GM12878 (cell line): Measurements from ENCODE around the gene GLUL. TPM values are rescaled to one million over a fixed set of nuclear protein-coding genes. Genes with fewer than 3 reads are reported as not detected.

Experiments
- ATAC-seq: fragments of 200-7000 bp; cut with Tn5 transposase; 3 replicates; pipeline ENCODE4 v1.9.1; 2020; ENCODE audit warnings: mild to moderate bottlenecking, moderate library complexity
- BruUV-seq: library from RNA; stranded (reverse); fragments of 400-500 nt; replicated peaks from 2 replicates; lab custom pipeline; 2021; lab: Mats Ljungman, UMichigan
- CTCF ChIA-PET: fragments of 300-600 bp; sonication (Branson Sonifier 250); formaldehyde crosslinking; extraction: SDS; loops from one replicate; lab custom pipeline; 2021; ENCODE audit warnings: inconsistent platforms; lab: Yijun Ruan, JAX
- POLR2A ChIA-PET: fragments of 350-600 bp; formaldehyde crosslinking; extraction: SDS; loops from one replicate; lab custom pipeline; 2021; ENCODE audit warnings: inconsistent platforms; lab: Charles Lee
- RAD21 ChIA-PET: fragments of 300-600 bp; sonication (Branson Sonifier 250); formaldehyde crosslinking; loops from one replicate; lab custom pipeline; 2023; ENCODE audit warnings: antibody characterized with exemption; ENCODE audit not compliant: unreplicated experiment; lab: Charles Lee
- SMC1A ChIA-PET: fragments of 300-600 bp; sonication (Branson Sonifier 250); formaldehyde crosslinking; loops from one replicate; lab custom pipeline; 2023; ENCODE audit not compliant: unreplicated experiment, uncharacterized antibody; lab: Charles Lee
- DNase-seq: peaks from one replicate; pipeline ENCODE4 v3.0.0-alpha.2; 2011; ENCODE audit warnings: low read depth, low spot score
- FAIRE-seq: peaks from 3 replicates; lab custom pipeline; 2011; peaks lifted over from hg19 to GRCh38; lab: Jason Lieb, UNC
- H2AFZ ChIP-seq: 2 replicates; pipeline ENCODE4 v1.6.0; 2011; ENCODE audit warnings: low read depth, low read length, control low read depth; ENCODE audit not compliant: control insufficient read depth
- H3K27ac ChIP-seq: 2 replicates; pipeline ENCODE4 v1.5.1; 2011; ENCODE audit warnings: control low read depth; ENCODE audit not compliant: control insufficient read depth, insufficient read depth
- H3K27me3 ChIP-seq, 2 experiments: replicated peaks in 1 of 2; 2 replicates each; pipeline versions ENCODE4 v1.6.0 to v1.6.1; 2011; ENCODE audit warnings: low read length in 1 of 2; ENCODE audit not compliant: control insufficient read depth in 2 of 2, insufficient read depth in 2 of 2
- H3K36me3 ChIP-seq, 2 experiments: 2 replicates each; pipeline ENCODE4 v1.5.1; 2011; ENCODE audit warnings: low read length in 1 of 2; ENCODE audit not compliant: control insufficient read depth in 2 of 2, insufficient read depth in 2 of 2
- H3K4me1 ChIP-seq: 2 replicates; pipeline ENCODE4 v1.6.1; 2011; ENCODE audit warnings: mild to moderate bottlenecking, low read length, moderate library complexity, mixed read lengths; ENCODE audit not compliant: control insufficient read depth, insufficient read depth
- H3K4me2 ChIP-seq: 2 replicates; pipeline ENCODE4 v1.6.0; 2011; ENCODE audit warnings: control low read depth; ENCODE audit not compliant: control insufficient read depth, insufficient read depth
- H3K4me3 ChIP-seq: fragments of 200-600 bp; sonication (generic); 2 replicates; pipeline ENCODE4 v1.5.1; 2016
- H3K79me2 ChIP-seq: 2 replicates; pipeline ENCODE4 v1.6.0; 2011; ENCODE audit warnings: low read length; ENCODE audit not compliant: control insufficient read depth, insufficient read depth
- H3K9ac ChIP-seq: 2 replicates; pipeline ENCODE4 v1.8.0; 2011; ENCODE audit warnings: low read length, control low read depth, mixed read lengths; ENCODE audit not compliant: control insufficient read depth, insufficient read depth
- H3K9me3 ChIP-seq: replicated peaks from 3 replicates; pipeline ENCODE4 v1.5.1; 2011; ENCODE audit warnings: mild to moderate bottlenecking, low read length; ENCODE audit not compliant: control insufficient read depth, insufficient read depth
- H4K20me1 ChIP-seq: 2 replicates; pipeline ENCODE4 v1.6.0; 2011; ENCODE audit not compliant: control insufficient read depth, insufficient read depth
- ATF7 ChIP-seq: fragments of 450-650 bp; IDR thresholded peaks from 2 replicates; pipeline ENCODE4 v1.6.1; 2016; ENCODE audit warnings: low read depth, mild to moderate bottlenecking
- BMI1 ChIP-seq: fragments of 450-650 bp; IDR thresholded peaks from 2 replicates; pipeline ENCODE4 v1.6.1; 2016; ENCODE audit warnings: mild to moderate bottlenecking, moderate library complexity, borderline replicate concordance
- CBFB ChIP-seq: IDR thresholded peaks from 2 replicates; pipeline ENCODE4 v1.6.1; 2016; ENCODE audit warnings: antibody characterized with exemption, low read depth
- CBX5 ChIP-seq: sonication (generic); IDR thresholded peaks from 2 replicates; pipeline ENCODE4 v1.6.1; 2016; ENCODE audit warnings: low read depth, moderate library complexity, mild to moderate bottlenecking, inconsistent platforms
- CREM ChIP-seq: IDR thresholded peaks from 2 replicates; pipeline ENCODE4 v1.6.1; 2014; ENCODE audit warnings: antibody characterized with exemption, low read depth
- DPF2 ChIP-seq: fragments of 450-650 bp; IDR thresholded peaks from 2 replicates; pipeline ENCODE4 v1.6.1; 2017; ENCODE audit warnings: mild to moderate bottlenecking
- EED ChIP-seq: sonication (generic); IDR thresholded peaks from 2 replicates; pipeline ENCODE4 v1.6.1; 2016; ENCODE audit warnings: antibody characterized with exemption, low read depth
- EP300 ChIP-seq, 2 experiments: fragments of 150-350 bp in 1 of 2; IDR thresholded peaks; 2 replicates each; pipeline ENCODE4 v1.6.1; 2011 to 2012; ENCODE audit warnings: low read depth in 2 of 2, low read length in 2 of 2, borderline replicate concordance in 1 of 2, improper control_type of control experiment in 1 of 2, inconsistent platforms in 1 of 2; ENCODE audit not compliant: control insufficient read depth in 1 of 2
- GABPA ChIP-seq: IDR thresholded peaks from 2 replicates; pipeline ENCODE4 v1.6.1; 2014; ENCODE audit warnings: antibody characterized with exemption, low read depth, mild to moderate bottlenecking, inconsistent platforms
- HDAC6 ChIP-seq: fragments of 200-600 bp; sonication (generic); IDR thresholded peaks from one replicate; pipeline ENCODE4 v1.8.0; 2017; ENCODE audit warnings: antibody characterized with exemption; ENCODE audit not compliant: unreplicated experiment
- HDGF ChIP-seq: fragments of 450-650 bp; IDR thresholded peaks from 2 replicates; pipeline ENCODE4 v1.6.1; 2016; ENCODE audit warnings: antibody characterized with exemption
- JUNB ChIP-seq: IDR thresholded peaks from 2 replicates; pipeline ENCODE4 v1.6.1; 2016; ENCODE audit warnings: antibody characterized with exemption, mild to moderate bottlenecking
- MEF2A ChIP-seq: IDR thresholded peaks from 2 replicates; pipeline ENCODE4 v1.6.1; 2011; ENCODE audit warnings: low read depth, mild to moderate bottlenecking, low read length, moderate library complexity; ENCODE audit not compliant: insufficient read depth
- MTA2 ChIP-seq: fragments of 450-650 bp; IDR thresholded peaks from 2 replicates; pipeline ENCODE4 v1.6.1; 2016; ENCODE audit warnings: low read depth, mild to moderate bottlenecking, moderate library complexity
- NR2F1 ChIP-seq: fragments of 450-650 bp; conservative IDR thresholded peaks from 2 replicates; pipeline ENCODE4 v1.6.1; 2017; ENCODE audit warnings: mild to moderate bottlenecking
- PAX5 ChIP-seq: IDR thresholded peaks from 2 replicates; pipeline ENCODE4 v1.6.1; 2011; ENCODE audit warnings: low read depth, low read length, borderline replicate concordance
- POLR2AphosphoS2 ChIP-seq: IDR thresholded peaks from 2 replicates; pipeline ENCODE4 v1.6.1; 2011; ENCODE audit warnings: low read depth, mild to moderate bottlenecking, low read length, improper control_type of control experiment, moderate library complexity
- RCOR1 ChIP-seq: conservative IDR thresholded peaks from 2 replicates; pipeline ENCODE4 v1.6.1; 2012; ENCODE audit warnings: low read depth, low read length, improper control_type of control experiment
- RELA ChIP-seq: fragments of 450-650 bp; IDR thresholded peaks from 2 replicates; pipeline ENCODE4 v1.8.0; 2014; ENCODE audit warnings: borderline replicate concordance; ENCODE audit not compliant: partially characterized antibody
- STAT3 ChIP-seq: IDR thresholded peaks from 2 replicates; pipeline ENCODE4 v1.6.1; 2011; ENCODE audit warnings: low read depth, low read length, improper control_type of control experiment
- WGBS: methylation state at CpG from one replicate; pipeline ENCODE4 v1.1.6; 2016; ENCODE audit warnings: low lambda C conversion rate; ENCODE audit not compliant: insufficient replicate concordance, insufficient coverage; ENCODE audit errors: missing lambda C conversion rate; 5-methylcytosine and 5-hydroxymethylcytosine counted together
- in situ Hi-C: fragments of 300-500 bp; cut with MboI; formaldehyde crosslinking; loops from 9 replicates; pipeline ENCODE4 v1.14.3; 2018; ENCODE audit warnings: mixed read lengths
- intact Hi-C: fragments of 100-400 bp; cut with micrococcal nuclease; formaldehyde crosslinking; loops from one replicate; pipeline ENCODE4 v1.14.2; 2022; ENCODE audit not compliant: unreplicated experiment
- polyA plus RNA-seq, 11 experiments: library from polyadenylated mRNA; depleted of rRNA in 4 of 11; unstranded in 6 of 11; stranded (reverse) in 5 of 11; fragments of >200 nt; fragmentation: Nextera tagmentation in 4 of 11; fragmentation: Illumina TruSeq in 1 of 11; extraction: Ambion mirVana in 4 of 11; extraction: Trizol in 1 of 11; gene quantifications; 1 replicate in 1 of 11; 2 replicates in 10 of 11; pipeline versions ENCODE4 v1.2.1 to v1.2.3, GENCODE V29; 2011 to 2016; ENCODE audit warnings: inconsistent platforms in 2 of 11, missing spikeins in 2 of 11, low read depth in 1 of 11
- total RNA-seq, 4 experiments: library from RNA; depleted of rRNA in 3 of 4; stranded (reverse); fragments of >200 nt in 3 of 4; fragmentation: Illumina TruSeq in 1 of 4; extraction: Trizol in 1 of 4; gene quantifications; 2 replicates each; pipeline versions ENCODE4 v1.2.1 to v1.2.3, GENCODE V29; 2013 to 2021
- TF ChIP-seq, protein P1 (sequence below): fragments of 450-650 bp; IDR thresholded peaks from 2 replicates; pipeline ENCODE4 v1.6.1; 2017; ENCODE audit warnings: low read depth, mild to moderate bottlenecking, moderate library complexity

The GLUL gene
- total and polyA plus RNA-seq, 10 of the 15 experiments (the other 5 are each of a cell fraction or from before 2014, with no cell fraction given), result 2.3 to 392 (median 164) TPM

- Histone ChIP-seq H3K27ac (peak overlapping the region; percentile 74), H4K20me1 (no peaks in the 10 kb centered on the region), H2AFZ (peak overlapping the region; percentile 6), H3K4me1 (peaks cover 38% of the 10 kb centered on the region), H3K36me3 (no peaks in the 10 kb centered on the region), H3K9ac (peak overlapping the region; percentile 44), H3K9me3 (no peaks in the 10 kb centered on the region), H3K4me3 (peak overlapping the region; percentile 19; the same call in 1 of the 2 replicates), H3K4me2 (peak overlapping the region; percentile 38), H3K27me3 (no peaks in the 10 kb centered on the region), H3K79me2 (no peaks in the 10 kb centered on the region)
- no TSS peak for BruUV-seq
- ChIA-PET RAD21 (interaction anchor here (0.8 to 4.6 kb wide), 5 partner anchors 17 to 356 kb away, joined by 3 to 30 read pairs (median 5); no protein-coding TSS in a partner anchor), SMC1A (interaction anchor here (0.8 to 4.2 kb wide), 14 partner anchors 8 to 357 kb away, joined by 3 to 18 read pairs (median 4); no protein-coding TSS in a partner anchor), CTCF (interaction anchor here (0.6 to 2.6 kb wide), 8 partner anchors 30 to 1525 kb away, joined by 3 to 16 read pairs (median 4); no protein-coding TSS in a partner anchor), POLR2A (interaction anchor here (0.6 to 1.3 kb wide), 4 partner anchors 39 to 490 kb away, joined by 3 to 4 read pairs (median 3); no protein-coding TSS in a partner anchor)
- peak; percentile 89 for DNase-seq
- in situ Hi-C loops, result no loop called here
- WGBS, result 1% methylated on average over 7 of the region's 7 CpGs
- FAIRE-seq, result peak; percentile 70
- ATAC-seq, result peak; percentile 81
- intact Hi-C loops, result no loop called here
- TF ChIP-seq NR2F1 (peak; percentile 73), MEF2A (peak; percentile 91), STAT3 (peak; percentile 68; the same call in 1 of the 2 replicates), JUNB (peak; percentile 82), HDGF (peak; percentile 21; the same call in 1 of the 2 replicates), POLR2AphosphoS2 (no peak), EED (peak; percentile 31), DPF2 (peak; percentile 34; the same call in 1 of the 2 replicates), RELA (no peak), CBFB (no peak), RCOR1 (0 out of 2 replicates have a peak, but pooled peaks have one; percentile 83), CREM (peak; percentile 77), HDAC6 (no peak), CBX5 (peak; percentile 72; the same call in 1 of the 2 replicates), ATF7 (peak; percentile 75), MTA2 (peak; percentile 73), PAX5 (peak; percentile 43; the same call in 1 of the 2 replicates), EP300 (IDR thresholded peaks at IDR 0.05; ENCODE audit: borderline replicate concordance in 1 of 2, control insufficient read depth in 1 of 2, low read depth in 2 of 2, low read length in 2 of 2) (peak; percentile 81 to 82; a peak in 3 of 4 replicates), GABPA (peak; percentile 39; the same call in 1 of the 2 replicates), BMI1 (peak; percentile 97)
- TF ChIP-seq, protein P1, sequence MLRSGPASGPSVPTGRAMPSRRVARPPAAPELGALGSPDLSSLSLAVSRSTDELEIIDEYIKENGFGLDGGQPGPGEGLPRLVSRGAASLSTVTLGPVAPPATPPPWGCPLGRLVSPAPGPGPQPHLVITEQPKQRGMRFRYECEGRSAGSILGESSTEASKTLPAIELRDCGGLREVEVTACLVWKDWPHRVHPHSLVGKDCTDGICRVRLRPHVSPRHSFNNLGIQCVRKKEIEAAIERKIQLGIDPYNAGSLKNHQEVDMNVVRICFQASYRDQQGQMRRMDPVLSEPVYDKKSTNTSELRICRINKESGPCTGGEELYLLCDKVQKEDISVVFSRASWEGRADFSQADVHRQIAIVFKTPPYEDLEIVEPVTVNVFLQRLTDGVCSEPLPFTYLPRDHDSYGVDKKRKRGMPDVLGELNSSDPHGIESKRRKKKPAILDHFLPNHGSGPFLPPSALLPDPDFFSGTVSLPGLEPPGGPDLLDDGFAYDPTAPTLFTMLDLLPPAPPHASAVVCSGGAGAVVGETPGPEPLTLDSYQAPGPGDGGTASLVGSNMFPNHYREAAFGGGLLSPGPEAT, result peak; percentile 46; the same call in 1 of the 2 replicates
Observed at GRCh38 chr1:182426442-182427430, 35.1 kb upstream of the GLUL start.
